Measurements from ENCODE around the gene SCAMP2.

- no peak for TF ChIP-seq CTCF (conservative IDR thresholded peaks at IDR 0.05)
- no peak for TF ChIP-seq ZFX (IDR thresholded peaks at IDR 0.05)
Observed at GRCh38 chr15:74863239-74864056, 9.7 kb downstream of the SCAMP2 start.
